Endodermal cell (in vitro differentiated cells): ENCODE data around the gene AGXT. TPM values are rescaled to one million over a fixed set of nuclear protein-coding genes. Genes with fewer than 3 reads are reported as not detected.

ENCODE experiments used
- DNase-seq: peaks from one replicate; pipeline ENCODE4 v3.0.0-alpha.2; 2017
- H3K27ac ChIP-seq: 2 replicates; pipeline ENCODE4 v1.5.1; 2013; ENCODE audit warnings: mild to moderate bottlenecking, low read depth, low read length, moderate library complexity
- H3K27me3 ChIP-seq: 2 replicates; pipeline ENCODE4 v1.6.1; 2013; ENCODE audit warnings: mild to moderate bottlenecking, low read length, moderate library complexity; ENCODE audit not compliant: insufficient read depth, control insufficient read depth, poor library complexity, severe bottlenecking
- H3K36me3 ChIP-seq: 2 replicates; pipeline ENCODE4 v1.7.0; 2013; ENCODE audit warnings: mild to moderate bottlenecking, low read length, moderate library complexity; ENCODE audit not compliant: control insufficient read depth, insufficient read depth
- H3K4me1 ChIP-seq: one replicate; pipeline ENCODE4 v1.7.0; 2013; ENCODE audit warnings: low read length; ENCODE audit not compliant: control insufficient read depth, insufficient read depth
- H3K4me3 ChIP-seq: 2 replicates; pipeline ENCODE4 v1.5.1; 2013; ENCODE audit warnings: mild to moderate bottlenecking, low read length, moderate library complexity
- H3K9ac ChIP-seq: 2 replicates; pipeline ENCODE4 v1.6.1; 2013; ENCODE audit warnings: mild to moderate bottlenecking, low read length, moderate library complexity; ENCODE audit not compliant: poor library complexity, severe bottlenecking; ENCODE audit errors: extremely low read depth
- H3K9me3 ChIP-seq: 2 replicates; pipeline ENCODE4 v1.6.1; 2013; ENCODE audit warnings: mild to moderate bottlenecking, low read length, moderate library complexity; ENCODE audit not compliant: control insufficient read depth
- H3K27ac Mint-ChIP-seq: 2 replicates; pipeline ENCODE4 v1.8.0; 2020; ENCODE audit warnings: mixed read lengths
- H3K27me3 Mint-ChIP-seq: 2 replicates; pipeline ENCODE4 v1.8.0; 2021; ENCODE audit warnings: mild to moderate bottlenecking, mixed read lengths; ENCODE audit not compliant: insufficient read depth
- H3K36me3 Mint-ChIP-seq: 2 replicates; pipeline ENCODE4 v1.8.0; 2020; ENCODE audit warnings: low read depth, mixed read lengths
- H3K4me1 Mint-ChIP-seq: 2 replicates; pipeline ENCODE4 v1.8.0; 2020; ENCODE audit warnings: mixed read lengths
- H3K4me3 Mint-ChIP-seq: 2 replicates; pipeline ENCODE4 v1.8.0; 2020; ENCODE audit warnings: mild to moderate bottlenecking, moderate library complexity, mixed read lengths
- H3K9me3 Mint-ChIP-seq: 2 replicates; pipeline ENCODE4 v1.8.0; 2020; ENCODE audit warnings: mild to moderate bottlenecking, mixed read lengths
- WGBS, 2 experiments: methylation state at CpG; one replicate each; pipeline versions ENCODE4 v1.1.5 to v1.1.7; 2013; ENCODE audit warnings: missing lambda C conversion rate in 2 of 2, mixed read lengths in 1 of 2; ENCODE audit not compliant: insufficient coverage in 1 of 2, insufficient read length in 1 of 2; 5-methylcytosine and 5-hydroxymethylcytosine counted together
- total RNA-seq, 2 donors: library from RNA; stranded (reverse); fragmentation: NEBNext Ultra II Directional in 1 of 2; extraction: Animal tissue kit (Norgen Biotek cat#: 25700) in 1 of 2; gene quantifications; 2 replicates in 1 of 2; 3 replicates in 1 of 2; pipeline ENCODE4 v1.2.1, GENCODE V29; 2021
- TF ChIP-seq, protein P1 (sequence below): fragments of 200-600 bp; sonication (generic); conservative IDR thresholded peaks from 2 replicates; pipeline ENCODE4 v1.5.0; 2021; ENCODE audit warnings: antibody characterized with exemption, mild to moderate bottlenecking

The AGXT gene
- total RNA-seq, 2 donors from 2014 or later = 0.31 TPM; not detected in 1

DNA sequence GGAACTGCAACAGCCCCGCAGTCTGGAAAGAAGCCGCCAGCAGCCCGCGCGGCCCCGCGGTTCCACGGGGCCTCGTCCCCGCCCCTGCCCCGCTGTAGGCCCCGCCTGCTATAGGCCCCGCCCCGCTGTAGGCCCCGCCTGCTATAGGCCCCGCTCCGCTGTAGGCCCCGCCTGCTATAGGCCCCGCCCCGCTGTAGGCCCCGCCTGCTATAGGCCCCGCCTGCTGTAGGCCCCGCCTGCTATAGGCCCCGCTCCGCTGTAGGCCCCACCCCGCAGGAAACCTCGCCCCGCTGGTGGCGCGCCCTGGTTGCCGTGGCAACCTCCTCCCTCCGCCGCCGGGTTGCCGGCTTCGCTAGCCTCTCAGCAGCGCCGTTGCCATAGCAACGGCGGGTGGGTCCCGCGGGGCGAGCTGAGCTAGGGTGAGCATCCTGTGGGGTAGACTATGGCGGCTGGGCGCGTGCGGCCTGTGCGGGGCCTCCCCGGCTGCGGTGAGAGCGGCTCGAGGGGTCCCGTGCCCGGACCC lies 36.4 kb upstream of the AGXT start:
- peak overlapping the region; percentile 66 for H3K4me3 ChIP-seq
- H3K4me1 Mint-ChIP-seq = no peaks in the 10 kb centered on the region
- H3K36me3 Mint-ChIP-seq = no peaks in the 10 kb centered on the region
- peak overlapping the region; percentile 46 for H3K4me3 Mint-ChIP-seq
- peaks cover 67% of the 10 kb centered on the region for H3K27me3 Mint-ChIP-seq
- peaks cover 58% of the 10 kb centered on the region for H3K27me3 ChIP-seq
- H3K27ac Mint-ChIP-seq = no peak overlapping the region
- no peak overlapping the region for H3K9ac ChIP-seq
- H3K9me3 Mint-ChIP-seq = no peaks in the 10 kb centered on the region
- no peaks in the 10 kb centered on the region for H3K4me1 ChIP-seq
- H3K36me3 ChIP-seq = no peaks in the 10 kb centered on the region
- peak; percentile 99 for DNase-seq
- no peak overlapping the region for H3K27ac ChIP-seq
- 8 to 14% methylated on average over 13 to 54 of the region's 54 CpGs for WGBS, 2 experiments
- TF ChIP-seq, protein P1, sequence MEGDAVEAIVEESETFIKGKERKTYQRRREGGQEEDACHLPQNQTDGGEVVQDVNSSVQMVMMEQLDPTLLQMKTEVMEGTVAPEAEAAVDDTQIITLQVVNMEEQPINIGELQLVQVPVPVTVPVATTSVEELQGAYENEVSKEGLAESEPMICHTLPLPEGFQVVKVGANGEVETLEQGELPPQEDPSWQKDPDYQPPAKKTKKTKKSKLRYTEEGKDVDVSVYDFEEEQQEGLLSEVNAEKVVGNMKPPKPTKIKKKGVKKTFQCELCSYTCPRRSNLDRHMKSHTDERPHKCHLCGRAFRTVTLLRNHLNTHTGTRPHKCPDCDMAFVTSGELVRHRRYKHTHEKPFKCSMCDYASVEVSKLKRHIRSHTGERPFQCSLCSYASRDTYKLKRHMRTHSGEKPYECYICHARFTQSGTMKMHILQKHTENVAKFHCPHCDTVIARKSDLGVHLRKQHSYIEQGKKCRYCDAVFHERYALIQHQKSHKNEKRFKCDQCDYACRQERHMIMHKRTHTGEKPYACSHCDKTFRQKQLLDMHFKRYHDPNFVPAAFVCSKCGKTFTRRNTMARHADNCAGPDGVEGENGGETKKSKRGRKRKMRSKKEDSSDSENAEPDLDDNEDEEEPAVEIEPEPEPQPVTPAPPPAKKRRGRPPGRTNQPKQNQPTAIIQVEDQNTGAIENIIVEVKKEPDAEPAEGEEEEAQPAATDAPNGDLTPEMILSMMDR = no peak
- H3K9me3 ChIP-seq = no peaks in the 10 kb centered on the region

DNA sequence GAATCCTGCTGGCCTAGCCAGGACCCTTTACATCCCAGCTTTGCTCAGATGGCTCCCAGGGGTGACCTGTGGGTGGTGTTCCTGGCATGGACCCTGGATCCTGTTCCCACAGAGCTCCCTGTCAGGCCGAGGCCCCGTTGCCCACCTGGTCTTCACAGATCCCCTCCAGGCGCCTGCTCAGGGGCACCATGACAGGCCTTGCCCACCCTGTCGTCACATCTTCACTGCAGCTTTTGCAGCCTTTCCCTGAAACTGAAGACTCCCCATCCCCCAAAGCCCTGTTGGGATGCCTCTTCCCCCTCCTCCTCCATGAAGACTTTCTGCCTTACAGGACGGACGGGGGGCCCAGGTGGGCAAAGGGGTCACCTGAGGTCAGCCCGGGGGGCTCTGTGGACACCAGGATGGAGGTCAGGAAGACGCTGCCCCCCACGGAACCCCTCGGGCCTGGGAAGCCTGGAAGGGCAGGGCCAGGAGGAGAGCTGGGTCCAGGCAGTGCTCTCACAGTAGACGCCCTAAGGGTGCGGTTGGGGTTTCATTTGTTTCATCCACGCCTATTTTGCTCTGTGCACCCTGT lies 35.6 kb upstream of the AGXT start:
- TF ChIP-seq, protein P1 = no peak
- Histone ChIP-seq H3K36me3 (no peaks in the 10 kb centered on the region), H3K4me3 (no peak overlapping the region), H3K27ac (no peak overlapping the region), H3K27me3 (peaks cover 52% of the 10 kb centered on the region), H3K4me1 (no peaks in the 10 kb centered on the region), H3K9me3 (no peaks in the 10 kb centered on the region), H3K9ac (no peak overlapping the region)
- Mint-ChIP-seq H3K36me3 (no peaks in the 10 kb centered on the region), H3K9me3 (no peaks in the 10 kb centered on the region), H3K4me1 (no peaks in the 10 kb centered on the region), H3K27me3 (peaks cover 60% of the 10 kb centered on the region), H3K4me3 (no peak overlapping the region), H3K27ac (no peak overlapping the region)
- 88 to 89% methylated on average over 10 to 13 of the region's 13 CpGs for WGBS, 2 experiments
- no peak for DNase-seq

DNA sequence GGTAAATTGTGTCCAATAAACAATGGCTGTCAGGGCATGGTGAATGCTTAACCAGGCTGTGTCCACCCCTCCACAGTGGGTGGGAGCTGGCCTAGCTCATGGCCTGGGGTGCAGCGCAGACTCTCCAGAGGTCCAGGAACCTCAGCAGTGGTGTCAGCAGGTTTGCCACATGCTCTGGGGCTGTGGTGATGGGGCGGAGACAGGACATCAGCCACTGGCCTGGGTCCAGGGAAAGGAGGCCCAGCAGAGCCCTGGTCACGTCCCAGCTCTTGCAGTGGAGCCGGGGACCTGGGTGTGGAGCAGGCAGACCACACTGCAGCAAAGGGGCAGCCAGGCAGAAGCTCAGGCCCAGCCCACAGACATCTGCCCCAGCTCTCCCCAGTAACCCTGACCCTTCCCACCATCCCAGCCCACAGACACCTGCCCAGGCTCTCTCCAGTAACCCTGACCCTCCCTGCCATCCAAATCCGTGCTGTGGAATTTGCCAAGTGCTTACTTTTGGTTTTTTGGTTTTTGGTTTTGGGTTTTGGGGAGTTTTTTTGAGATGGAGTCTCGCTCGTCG lies 34.8 kb upstream of the AGXT start:
- H3K9ac ChIP-seq = no peak overlapping the region
- H3K9me3 ChIP-seq = no peaks in the 10 kb centered on the region
- no peak overlapping the region for H3K4me3 ChIP-seq
- H3K27me3 Mint-ChIP-seq = peaks cover 53% of the 10 kb centered on the region
- DNase-seq = no peak
- no peaks in the 10 kb centered on the region for H3K9me3 Mint-ChIP-seq
- 80 to 93% methylated on average over 1 to 8 of the region's 8 CpGs for WGBS, 2 experiments
- no peak overlapping the region for H3K4me3 Mint-ChIP-seq
- no peaks in the 10 kb centered on the region for H3K4me1 Mint-ChIP-seq
- no peak overlapping the region for H3K27ac Mint-ChIP-seq
- peaks cover 44% of the 10 kb centered on the region for H3K27me3 ChIP-seq
- H3K27ac ChIP-seq = no peak overlapping the region
- no peaks in the 10 kb centered on the region for H3K4me1 ChIP-seq
- H3K36me3 Mint-ChIP-seq = no peaks in the 10 kb centered on the region
- no peaks in the 10 kb centered on the region for H3K36me3 ChIP-seq
- TF ChIP-seq, protein P1 = no peak
